ENCODE data around the gene MAD2L2.

GRCh38 chr1:11640944-11641343, 40.0 kb downstream of the MAD2L2 start:
- TF ChIP-seq CTCF (IDR thresholded peaks at IDR 0.05; ENCODE audit: low read length): no peak
- TF ChIP-seq EZH2 (IDR thresholded peaks at IDR 0.05; ENCODE audit: borderline replicate concordance, low read length): no peak

Measured in OCI-LY1 (cell line).